GM19043 (cell line): ENCODE measurements around the gene EXOC3L2.

Source experiments
- ATAC-seq: cut with Tn5 transposase; IDR thresholded peaks from one replicate; pipeline ENCODE4 v1.9.1; 2021; ENCODE audit warnings: low read depth; ENCODE audit not compliant: unreplicated experiment

The EXOC3L2 gene

GRCh38 chr19:45223879-45224278 lies 21.3 kb downstream of the EXOC3L2 start:
- ATAC-seq: no peak

- no peak for ATAC-seq
Observed at GRCh38 chr19:45222724-45223123, 22.5 kb downstream of the EXOC3L2 start.

- no peak for ATAC-seq
Observed at GRCh38 chr19:45218911-45219743, 26.1 kb downstream of the EXOC3L2 start.

- ATAC-seq: no peak
Observed at GRCh38 chr19:45218426-45218825, 26.8 kb downstream of the EXOC3L2 start.

- no peak for ATAC-seq
Observed at GRCh38 chr19:45217957-45218334, 27.3 kb downstream of the EXOC3L2 start.

GRCh38 chr19:45217193-45217956 lies 27.8 kb downstream of the EXOC3L2 start:
- no peak for ATAC-seq

GRCh38 chr19:45216667-45217066 lies 28.5 kb downstream of the EXOC3L2 start:
- ATAC-seq: no peak

- no peak for ATAC-seq
Observed at GRCh38 chr19:45215391-45216191, 29.6 kb downstream of the EXOC3L2 start.

- ATAC-seq: no peak
Observed at GRCh38 chr19:45213031-45213430, 32.2 kb downstream of the EXOC3L2 start.

GRCh38 chr19:45211751-45212381 lies 33.3 kb downstream of the EXOC3L2 start:
- no peak for ATAC-seq

- no peak for ATAC-seq
Observed at GRCh38 chr19:45206328-45206727, 38.9 kb downstream of the EXOC3L2 start.

- ATAC-seq: no peak
Observed at GRCh38 chr19:45205810-45206209, 39.4 kb downstream of the EXOC3L2 start.

GRCh38 chr19:45202637-45203036 lies 42.6 kb downstream of the EXOC3L2 start:
- ATAC-seq: no peak

GRCh38 chr19:45200568-45200967 lies 44.6 kb downstream of the EXOC3L2 start:
- no peak for ATAC-seq

GRCh38 chr19:45195764-45196163 lies 49.4 kb downstream of the EXOC3L2 start:
- ATAC-seq: no peak

- no peak for ATAC-seq
Observed at GRCh38 chr19:45191375-45191774, 53.8 kb downstream of the EXOC3L2 start.

GRCh38 chr19:45189971-45190370 lies 55.2 kb downstream of the EXOC3L2 start:
- no peak for ATAC-seq

GRCh38 chr19:45187421-45188100 lies 57.6 kb downstream of the EXOC3L2 start:
- ATAC-seq: no peak

- ATAC-seq: no peak
Observed at GRCh38 chr19:45186509-45187334, 58.5 kb downstream of the EXOC3L2 start.
